ENCODE measurements around the gene PRAC1. TPM values are rescaled to one million over a fixed set of nuclear protein-coding genes. Genes with fewer than 3 reads are reported as not detected.
A peak's percentile ranks its signal among the peaks of the same experiment; 100 is the strongest.

PRAC1 gene
- total and polyA plus RNA-seq, 8 donors, result not detected

- ATAC-seq (no peak), DNase-seq (no peak)
- no peak for TF ChIP-seq CTCF (IDR thresholded peaks at IDR 0.05)
- H3K27me3 ChIP-seq, result peaks cover 98 to 100% of the 10 kb centered on the region in 2 donors
- no peaks in the 10 kb centered on the region for H3K36me3 ChIP-seq
- peaks cover 4 to 10% of the 10 kb centered on the region in 2 donors for H3K4me1 ChIP-seq
- intact Hi-C loops (cut with DNase I), result loop anchor here in 1 of 2 donors (5.0 to 10.0 kb wide), 2 partner anchors 65 to 148 kb away; no protein-coding TSS in a partner anchor
- no peaks in the 10 kb centered on the region for H3K9me3 ChIP-seq
- H3K27ac ChIP-seq, result no peak overlapping the region
- H3K4me3 ChIP-seq, result no peak overlapping the region
Observed at GRCh38 chr17:48729335-48730239, 7.3 kb upstream of the PRAC1 start.

GRCh38 chr17:48728232-48729231, 6.2 kb upstream of the PRAC1 start, which contains the start of gene HOXB13:
Gene HOXB13, minus strand, starts transcription at chr17:48728750. Its CDS starts 157 bp downstream, at chr17:48728593.
- Histone ChIP-seq H3K27me3 (peaks cover 98 to 100% of the 10 kb centered on the region in 2 donors), H3K27ac (no peak within 1 kb of the TSS), H3K4me3 (no peak within 1 kb of the TSS), H3K9me3 (no peaks in the 10 kb centered on the region), H3K36me3 (no peaks in the 10 kb centered on the region), H3K4me1 (peaks cover 6 to 20% of the 10 kb centered on the region in 2 donors)
- no peak for ATAC-seq
- DNase-seq, result peak in 2 of 4 donors; percentile 33 to 78
- intact Hi-C loops (cut with DNase I), result loop anchor here in 1 of 2 donors (5.0 to 10.0 kb wide), 2 partner anchors 66 to 149 kb away; no protein-coding TSS in a partner anchor
- no peak for TF ChIP-seq CTCF (IDR thresholded peaks at IDR 0.05)

- Histone ChIP-seq H3K27me3 (peaks cover 98 to 100% of the 10 kb centered on the region in 2 donors), H3K27ac (no peak overlapping the region), H3K4me3 (no peak overlapping the region), H3K4me1 (peaks cover 9 to 28% of the 10 kb centered on the region in 2 donors), H3K36me3 (no peaks in the 10 kb centered on the region), H3K9me3 (no peaks in the 10 kb centered on the region)
- no peak for TF ChIP-seq CTCF (IDR thresholded peaks at IDR 0.05)
- ATAC-seq, result no peak
- no peak for DNase-seq
- intact Hi-C loops (cut with DNase I), result loop anchor here in 1 of 2 donors (5.0 to 10.0 kb wide), 2 partner anchors 67 to 150 kb away; no protein-coding TSS in a partner anchor
Observed at GRCh38 chr17:48727415-48728175, 5.3 kb upstream of the PRAC1 start.

GRCh38 chr17:48726916-48727286, 4.6 kb upstream of the PRAC1 start:
- Histone ChIP-seq H3K4me3 (no peak overlapping the region), H3K4me1 (peaks cover 9 to 28% of the 10 kb centered on the region in 2 donors), H3K36me3 (no peaks in the 10 kb centered on the region), H3K9me3 (no peaks in the 10 kb centered on the region), H3K27me3 (peaks cover 98 to 100% of the 10 kb centered on the region in 2 donors), H3K27ac (no peak overlapping the region)
- DNase-seq, result no peak
- no peak for ATAC-seq
- no peak for TF ChIP-seq CTCF (IDR thresholded peaks at IDR 0.05)
- intact Hi-C loops (cut with DNase I), result loop anchor here in 1 of 2 donors (5.0 to 10.0 kb wide), 2 partner anchors 68 to 150 kb away; no protein-coding TSS in a partner anchor
